HS-5 (cell line): ENCODE results near the gene AQP7.
"Not testable (repeated sequence)": the region's sequence is repeated elsewhere in the genome, so short reads cannot be mapped to it uniquely, and the experiment has no call there.

ENCODE experiments used
- DNase-seq: peaks from one replicate; pipeline ENCODE4 v3.0.0-alpha.2; 2012; ENCODE audit warnings: low read depth

The AQP7 gene

DNA sequence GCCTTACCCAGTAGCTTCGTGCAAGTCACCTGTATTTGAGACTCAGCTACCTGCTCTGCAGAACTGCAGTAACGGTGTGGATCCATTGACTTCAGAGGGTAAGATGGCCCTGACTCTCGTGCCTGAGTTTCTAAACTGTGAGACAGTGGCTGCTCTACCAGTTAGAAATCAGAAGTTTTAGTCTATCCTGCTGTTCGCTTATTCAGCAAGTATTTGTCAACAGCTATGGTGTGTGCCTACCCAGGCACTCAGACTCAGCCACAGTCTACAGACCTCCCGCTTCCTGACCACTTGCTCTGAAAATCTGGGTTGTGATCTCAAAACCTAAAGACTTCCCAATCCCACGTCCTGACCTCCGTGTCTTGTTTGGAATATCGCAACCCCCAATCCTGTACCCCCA is 31.5 kb upstream of the AQP7 start:
- no peak for DNase-seq

DNA sequence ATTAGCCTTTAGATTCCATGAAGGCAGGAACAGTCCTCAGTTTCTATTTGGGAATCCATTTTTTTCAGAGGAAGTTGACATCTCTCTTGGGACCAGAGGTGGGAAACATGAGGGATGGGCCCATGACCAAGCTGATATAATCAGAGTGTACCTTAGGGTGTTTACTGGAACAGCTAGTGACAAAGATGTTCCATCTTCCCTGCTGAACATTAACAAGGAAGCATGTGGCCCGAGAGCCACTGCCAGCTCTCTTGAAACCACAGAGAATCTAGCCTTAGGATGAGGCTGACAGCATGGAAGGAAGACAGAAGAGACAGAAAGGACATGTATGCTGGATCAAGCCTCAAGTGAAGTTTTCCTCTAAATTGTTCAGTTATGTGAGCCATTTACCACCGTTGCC is 29.1 kb upstream of the AQP7 start:
- DNase-seq: no peak

DNA sequence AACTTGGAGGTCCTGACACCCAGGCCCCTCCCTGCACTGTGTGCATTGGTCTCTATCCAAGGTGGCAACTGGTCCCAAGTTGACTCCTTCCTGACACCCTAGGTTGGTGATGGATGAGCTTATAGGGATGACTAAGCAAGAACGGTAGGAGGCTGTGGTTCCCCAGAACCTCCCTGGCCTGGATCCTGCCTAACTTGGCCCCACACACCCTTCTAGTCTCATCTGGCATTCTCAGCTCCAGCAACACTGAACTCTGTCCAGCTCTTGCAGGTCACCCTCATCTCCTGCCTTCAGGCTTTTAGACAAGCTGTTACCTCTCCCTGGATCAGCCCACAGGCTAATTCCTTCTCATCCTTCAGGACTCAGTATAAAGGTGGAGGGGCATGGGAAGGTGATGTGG is 28.6 kb upstream of the AQP7 start:
- no peak for DNase-seq

DNA sequence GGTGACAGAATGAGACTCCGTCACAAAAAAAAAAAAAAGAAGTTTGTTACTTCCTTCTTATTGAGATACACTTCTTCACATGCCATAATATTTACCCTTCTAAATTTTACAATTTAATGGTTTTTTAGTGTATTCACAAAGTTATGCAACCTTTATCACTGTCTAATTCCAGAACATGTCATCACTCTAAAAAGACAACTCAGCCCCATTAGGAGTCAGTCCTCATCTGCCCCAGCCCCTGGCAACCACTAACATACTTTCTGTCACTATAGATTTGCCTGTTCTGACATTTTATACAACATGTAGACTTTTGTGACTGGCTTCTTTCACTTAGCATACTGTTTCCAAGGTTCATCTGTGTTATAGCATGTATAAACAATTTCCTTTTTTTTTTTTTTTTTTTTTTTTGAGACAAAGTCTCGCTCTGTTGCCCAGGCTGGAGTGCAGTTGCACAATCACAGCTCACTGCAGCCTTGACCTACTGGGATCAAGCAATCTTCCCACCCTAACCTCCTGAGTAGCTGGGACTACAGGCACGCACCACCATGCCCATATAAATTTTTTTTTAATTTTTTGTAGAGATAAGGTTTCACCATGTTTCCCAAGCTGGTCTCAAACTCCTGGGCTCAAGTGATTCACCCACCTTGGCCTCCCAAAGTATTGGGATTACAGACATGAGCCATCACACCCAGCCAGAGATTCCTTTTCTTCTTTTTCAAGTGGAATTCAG is 27.1 kb upstream of the AQP7 start:
- DNase-seq: no peak

DNA sequence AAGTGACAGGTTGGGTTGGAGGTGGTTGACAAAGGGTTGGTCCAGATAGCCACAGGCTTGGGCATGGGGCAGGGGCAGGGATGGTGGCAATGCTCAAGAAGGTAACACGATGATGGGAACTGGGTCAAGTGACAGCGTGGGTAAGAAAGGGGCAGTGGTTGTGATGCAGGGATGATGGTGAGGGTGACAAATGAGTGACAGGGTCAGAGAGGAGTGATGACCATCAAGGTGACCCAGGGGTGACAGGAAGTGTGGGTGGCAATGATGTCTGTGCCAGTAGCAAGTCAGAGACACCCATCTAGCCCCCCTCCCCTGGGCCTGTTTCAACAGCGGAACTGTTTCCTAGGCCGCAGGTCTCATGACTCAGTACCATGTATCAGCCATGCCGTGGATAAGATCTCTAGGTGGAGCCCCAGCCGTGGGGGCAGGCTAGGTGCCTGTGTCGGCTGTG is 24.5 kb upstream of the AQP7 start:
- DNase-seq: no peak

DNA sequence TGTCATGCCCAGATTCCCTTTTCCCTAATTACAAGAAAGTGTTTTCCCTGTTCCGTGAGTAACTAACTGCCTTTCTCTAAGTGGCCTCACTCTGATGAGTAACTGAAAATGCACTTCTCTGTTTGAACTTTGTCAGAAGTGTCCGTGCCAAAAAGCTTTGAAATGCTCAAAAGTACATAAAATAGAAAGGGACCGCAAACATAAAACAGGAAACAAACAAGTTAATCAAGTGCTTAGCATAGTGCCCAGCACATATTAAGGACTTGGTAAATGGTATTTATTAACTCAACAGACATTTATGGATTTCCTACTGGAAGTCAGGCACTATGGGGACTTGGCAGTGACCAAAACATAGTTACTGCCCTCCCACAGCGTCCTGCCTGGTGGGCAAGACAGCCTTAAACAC is 22.8 kb upstream of the AQP7 start:
- no peak for DNase-seq

DNA sequence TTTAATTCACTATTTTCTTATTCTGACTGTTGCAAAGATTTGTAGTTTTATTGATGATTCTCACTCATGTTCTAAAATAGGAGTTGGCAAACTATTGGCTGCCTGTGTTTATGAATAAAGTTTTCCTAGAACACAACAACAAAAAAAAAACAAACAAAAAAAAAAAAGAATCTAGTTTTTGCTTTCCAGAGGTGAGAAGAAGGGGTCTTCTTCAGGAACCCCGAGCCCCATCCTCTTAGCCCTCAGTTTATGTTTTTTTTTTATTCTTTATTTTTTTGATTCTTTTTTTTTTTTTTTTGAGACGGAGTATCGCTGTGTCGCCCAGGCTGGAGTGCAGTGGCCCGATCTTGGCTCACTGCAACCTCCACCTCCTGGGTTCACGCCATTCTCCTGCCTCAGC is 22.1 kb upstream of the AQP7 start:
- DNase-seq: not testable (repeated sequence)

DNA sequence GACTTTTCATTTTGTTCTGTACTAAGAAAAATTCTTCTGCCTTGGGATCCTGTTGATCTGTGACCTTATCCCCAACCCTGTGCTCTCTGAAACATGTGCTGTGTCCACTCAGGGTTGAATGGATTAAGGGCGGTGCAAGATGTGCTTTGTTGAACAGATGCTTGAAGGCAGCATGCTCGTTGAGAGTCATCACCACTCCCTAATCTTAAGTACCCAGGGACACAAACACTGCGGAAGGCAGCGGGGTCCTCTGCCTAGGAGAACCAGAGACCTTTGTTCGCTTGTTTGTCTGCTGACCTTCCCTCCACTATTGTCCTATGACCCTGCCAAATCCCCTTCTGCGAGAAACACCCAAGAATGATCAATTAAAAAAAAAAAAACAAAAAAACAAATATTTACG is 21.7 kb upstream of the AQP7 start:
- not testable (repeated sequence) for DNase-seq

DNA sequence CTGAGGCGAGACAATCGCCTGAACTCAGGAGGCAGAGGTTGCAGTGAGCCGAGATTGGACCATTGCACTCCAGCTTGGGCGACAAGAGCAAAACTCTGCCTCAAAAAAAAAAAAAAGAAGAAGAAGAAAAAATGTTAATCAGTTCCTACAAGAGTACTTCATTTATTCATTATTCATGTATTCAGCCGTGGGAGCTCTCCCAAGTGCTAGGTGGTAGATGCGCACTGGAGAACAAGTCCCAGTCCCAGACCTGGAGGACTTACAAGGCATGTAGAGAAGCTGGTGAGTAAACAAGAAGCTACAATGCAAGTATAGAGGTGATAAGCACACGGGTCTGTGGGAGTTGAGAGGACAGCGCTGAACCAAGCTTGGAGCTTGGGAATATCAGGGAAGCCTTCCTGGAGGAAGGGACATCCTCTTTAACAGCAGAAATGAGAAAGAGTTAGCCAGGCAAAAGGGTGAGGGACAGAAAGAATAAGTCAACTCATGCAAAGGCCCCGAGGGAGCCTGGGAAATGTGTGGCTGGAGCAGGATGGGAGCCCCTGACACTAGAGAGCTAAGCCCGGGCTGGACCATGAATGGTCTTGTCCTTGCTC is 17.4 kb upstream of the AQP7 start:
- DNase-seq: no peak

DNA sequence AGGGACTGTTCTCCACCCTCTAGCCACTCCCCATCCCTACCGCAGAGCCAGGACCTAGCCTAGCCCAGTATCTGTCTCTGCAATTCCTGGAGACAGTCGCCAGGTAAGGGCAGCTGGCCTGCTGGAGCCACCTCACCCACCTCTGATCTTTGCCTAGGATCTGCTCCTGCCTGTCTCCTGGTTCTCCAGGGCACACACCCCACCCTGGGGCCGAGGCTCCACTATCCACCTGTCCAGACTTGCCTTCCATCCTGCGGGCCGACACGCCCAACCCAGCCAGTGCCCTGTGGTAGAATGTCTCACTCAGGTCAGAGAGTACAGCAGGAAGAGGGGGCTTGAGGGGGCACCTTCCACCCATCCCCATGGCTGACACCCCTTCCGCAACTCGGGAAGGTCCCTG is 15.7 kb upstream of the AQP7 start:
- DNase-seq: no peak

DNA sequence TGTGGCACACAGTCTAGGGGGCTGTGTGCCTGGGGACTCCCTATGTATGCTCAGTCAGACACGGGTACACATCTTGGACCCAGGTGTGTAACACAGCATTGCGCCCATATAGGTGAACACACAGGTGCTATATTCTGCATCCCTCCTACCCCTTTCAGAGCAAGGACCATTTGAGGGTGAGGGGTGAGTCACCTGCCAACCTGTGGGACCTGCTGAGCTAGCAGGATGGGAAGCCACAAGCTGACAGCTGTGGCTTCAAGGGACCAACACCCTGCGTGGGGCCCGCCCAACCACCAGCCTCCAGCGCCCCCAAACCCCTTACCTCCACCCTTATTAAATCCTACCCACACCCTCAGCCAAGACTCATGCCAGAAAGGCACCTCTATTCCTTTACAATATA is 14.6 kb upstream of the AQP7 start:
- DNase-seq: no peak

DNA sequence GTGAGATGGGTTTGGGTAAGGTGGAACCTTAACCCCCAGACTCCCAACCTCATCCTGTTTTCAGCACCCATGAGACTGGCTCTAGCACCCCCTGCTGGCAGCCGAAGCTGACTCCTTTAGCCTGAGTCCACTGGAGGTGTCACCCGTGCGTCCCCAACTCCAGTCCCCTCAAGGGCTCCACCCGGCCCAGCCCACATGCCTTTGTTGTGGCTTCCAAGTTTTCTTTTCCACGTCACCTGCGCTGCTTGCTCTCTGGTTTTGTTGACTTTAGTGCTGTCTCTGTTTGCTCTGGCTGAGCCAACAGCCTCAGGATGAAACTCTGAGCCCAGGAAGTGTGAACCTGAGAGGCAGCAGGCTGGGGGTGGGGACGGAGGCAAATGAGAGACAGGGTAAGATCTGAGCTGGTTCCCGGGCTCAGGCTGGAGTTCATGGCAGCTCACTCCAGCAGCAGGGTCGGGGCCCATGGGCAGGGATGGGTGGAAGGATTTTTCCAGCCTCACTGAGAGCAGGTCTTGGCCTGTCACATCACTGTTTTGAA is 13.2 kb upstream of the AQP7 start:
- DNase-seq: no peak

DNA sequence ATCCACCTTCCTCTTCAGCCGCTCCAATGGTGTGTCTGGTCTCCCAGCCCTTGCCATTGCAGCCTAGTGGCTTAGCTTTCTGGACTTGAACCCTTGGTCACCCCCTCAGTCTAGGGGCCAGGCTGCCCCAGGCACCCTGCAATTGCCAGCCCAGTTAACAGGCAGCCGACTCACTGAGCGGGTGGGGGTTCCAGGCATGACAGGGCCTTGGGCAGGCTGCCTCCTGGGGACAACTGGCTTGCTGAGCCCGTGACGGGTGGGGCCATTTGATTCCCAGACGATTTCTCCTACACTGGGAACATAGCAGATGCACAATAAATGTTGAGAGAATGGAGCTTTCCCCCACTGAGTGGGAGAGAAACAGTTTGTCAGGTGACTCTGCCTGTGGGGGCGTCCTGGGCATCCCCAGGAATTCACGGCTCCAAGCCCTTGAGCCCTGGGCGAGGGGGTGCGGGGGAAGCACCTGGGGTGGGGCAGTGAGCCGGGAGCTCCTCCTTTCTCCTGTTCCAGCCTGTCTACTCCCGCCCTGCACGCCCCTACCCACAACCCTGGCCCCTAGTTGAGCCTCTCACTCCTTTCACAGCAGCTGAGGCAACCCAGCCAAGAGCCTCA is 12.6 kb upstream of the AQP7 start:
- DNase-seq: no peak

DNA sequence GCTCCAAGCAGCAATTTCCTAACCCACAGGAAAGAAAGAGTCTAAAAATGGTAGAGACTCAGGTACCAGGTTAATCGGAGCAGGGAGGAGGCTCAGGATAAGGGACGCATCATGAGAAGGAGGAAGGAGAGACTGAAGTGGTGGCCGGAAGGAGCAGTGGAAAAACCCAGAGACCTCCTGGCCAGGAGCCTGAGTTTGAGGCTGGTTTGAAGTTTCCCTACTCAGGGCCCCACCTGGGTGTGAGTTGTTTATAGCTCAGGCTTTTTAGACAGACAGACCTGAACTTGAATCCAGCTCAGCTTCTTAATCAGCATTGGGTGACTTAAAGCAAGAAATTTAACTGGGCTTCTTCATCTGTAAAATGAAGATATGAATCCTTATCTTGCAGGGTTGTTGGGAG is 11.9 kb upstream of the AQP7 start:
- no peak for DNase-seq

DNA sequence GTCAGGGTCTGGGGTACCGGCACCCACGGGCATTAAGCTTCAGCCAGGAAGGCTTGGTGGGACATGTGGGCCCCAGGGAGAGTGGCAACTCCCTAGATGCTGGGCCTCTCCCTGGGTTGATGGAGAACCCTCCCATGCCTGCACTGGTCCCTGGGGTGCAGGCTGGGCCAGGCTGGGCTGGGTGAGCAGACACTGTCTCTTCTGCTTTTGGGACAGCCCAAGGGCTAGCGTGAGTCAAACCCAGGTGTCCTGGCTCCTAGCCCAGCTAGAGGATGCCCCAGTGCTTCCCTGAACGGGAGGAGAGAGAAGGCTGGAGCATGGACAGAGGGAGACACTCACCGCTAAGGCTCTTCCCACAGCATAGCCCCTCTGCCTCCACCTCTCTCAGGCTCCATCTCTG is 5.7 kb upstream of the AQP7 start:
- no peak for DNase-seq

DNA sequence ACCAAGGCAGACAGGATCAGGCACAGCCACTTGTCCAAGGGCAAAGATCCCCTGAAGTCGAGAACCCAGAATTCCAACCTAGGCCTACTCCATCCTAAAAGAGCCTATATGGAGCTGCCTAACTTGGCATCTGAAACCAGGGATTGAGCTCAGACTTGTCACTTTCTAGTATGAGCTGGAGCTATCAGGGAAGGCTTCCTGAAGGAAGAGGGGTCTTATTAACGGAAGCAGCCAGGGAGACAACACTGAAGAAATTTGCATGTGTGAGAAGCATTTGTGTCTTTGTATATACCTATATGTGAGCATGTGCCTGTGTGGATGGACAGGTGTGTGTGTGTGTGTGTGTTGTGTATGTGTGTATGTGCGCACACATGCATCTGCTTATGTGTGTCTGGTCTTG is 4.7 kb upstream of the AQP7 start:
- no peak for DNase-seq

DNA sequence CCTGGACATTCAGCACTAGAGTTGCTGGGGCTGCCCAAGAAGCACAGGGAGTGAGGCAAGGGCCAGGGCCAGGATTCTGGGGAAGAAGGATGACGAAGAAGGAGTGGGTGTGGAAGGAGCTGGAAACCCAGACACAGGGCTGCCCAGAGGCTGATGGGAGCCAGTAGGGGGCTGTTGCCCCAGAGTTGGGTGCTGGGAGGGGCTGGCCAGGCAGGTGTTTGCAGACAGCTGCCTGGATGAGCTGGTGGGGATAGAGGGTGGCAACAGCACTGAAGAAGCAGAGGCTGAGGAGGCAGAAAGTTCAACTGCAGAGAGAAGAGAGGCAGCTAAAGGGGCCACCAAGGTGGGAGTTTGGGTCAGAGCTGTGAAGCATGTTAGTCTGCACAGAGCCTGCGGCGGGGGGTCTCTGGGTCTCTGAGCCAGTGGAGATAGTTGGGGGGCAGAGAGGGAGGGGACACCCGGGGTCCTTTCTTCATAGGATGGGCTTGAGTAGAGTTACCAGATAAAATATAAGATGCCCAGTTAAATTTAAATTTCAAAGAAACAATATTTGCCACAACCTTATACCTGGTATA is 2.5 kb upstream of the AQP7 start:
- DNase-seq: no peak

DNA sequence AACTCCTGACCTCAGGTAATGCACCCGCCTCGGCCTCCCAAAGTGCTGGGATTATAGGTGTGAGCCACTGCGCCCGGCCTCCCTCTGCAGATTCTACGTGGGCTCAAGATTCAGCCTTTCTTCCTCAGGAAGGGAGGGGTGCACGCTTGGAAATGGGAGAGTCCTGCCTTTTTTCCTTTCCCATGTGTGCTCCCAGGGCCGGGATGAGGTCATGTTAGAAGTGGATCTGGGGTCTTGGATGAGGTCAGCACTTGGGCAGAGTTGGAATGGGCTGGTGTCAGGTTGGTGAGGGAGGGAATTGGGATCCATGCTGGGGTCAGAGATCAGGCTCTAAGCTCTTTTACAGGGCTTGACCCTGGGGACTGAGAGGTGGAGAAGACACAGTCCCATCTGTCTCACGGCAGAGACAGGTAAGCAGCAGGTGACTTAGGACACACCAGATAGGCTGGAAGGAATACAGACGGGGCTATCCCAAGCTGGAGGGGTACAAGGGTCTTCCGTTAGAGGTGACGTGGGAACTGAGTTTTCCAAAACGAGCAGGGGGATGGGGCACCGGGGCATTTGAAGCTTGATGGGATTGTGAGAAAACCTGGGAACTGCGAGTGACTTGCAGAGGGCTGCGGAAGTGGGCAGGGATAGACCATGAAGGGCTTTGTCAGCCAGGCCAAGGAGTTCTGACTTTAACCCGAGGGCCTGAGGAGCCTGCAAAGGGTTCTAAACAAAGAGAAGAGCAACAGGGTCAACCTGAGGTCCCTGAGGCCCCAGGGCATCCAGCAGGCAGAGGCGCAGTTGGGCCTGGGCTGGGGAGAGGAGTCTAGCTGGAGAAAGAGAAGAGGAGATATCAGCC is 1.8 kb upstream of the AQP7 start:
- no peak for DNase-seq

DNA sequence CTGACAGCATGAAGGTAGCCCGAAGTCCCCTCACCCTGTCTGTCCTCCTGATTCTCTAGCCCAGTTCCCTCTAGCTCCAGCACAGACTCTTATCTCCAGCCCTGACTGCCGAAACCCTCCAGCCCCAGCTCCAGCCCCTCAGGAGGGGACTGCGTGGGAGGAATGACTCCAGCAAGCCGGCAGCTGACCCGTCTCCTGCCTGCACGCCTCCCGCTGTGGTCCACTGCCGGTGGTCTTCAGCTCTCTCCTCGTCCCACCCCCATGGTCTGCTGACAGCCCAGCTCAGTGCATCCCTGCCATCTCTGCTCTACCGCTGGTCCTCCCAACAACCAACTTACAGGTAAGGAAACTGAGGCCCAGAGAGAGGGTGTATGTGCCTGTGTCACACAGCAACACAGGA is 559 bp downstream of the AQP7 start:
- DNase-seq: not testable (repeated sequence)

DNA sequence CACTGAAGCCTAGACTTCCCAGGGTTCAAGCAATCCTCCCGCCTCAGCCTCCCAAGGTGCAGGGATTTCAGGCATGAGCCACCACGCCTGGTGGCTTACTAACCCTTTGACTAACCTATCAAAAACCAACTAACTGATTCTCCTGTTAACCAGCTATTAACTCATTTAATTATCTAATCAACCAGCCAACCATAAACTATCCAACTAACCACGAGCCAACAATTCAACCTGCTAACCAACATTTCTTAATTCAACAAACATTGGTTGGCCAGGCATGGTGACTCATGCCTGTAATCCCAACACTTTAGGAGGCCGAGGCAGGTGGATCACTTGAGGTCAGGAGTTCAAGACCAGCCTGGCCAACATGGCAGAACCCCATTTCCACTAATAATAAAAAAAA is 3.3 kb downstream of the AQP7 start:
- not testable (repeated sequence) for DNase-seq

DNA sequence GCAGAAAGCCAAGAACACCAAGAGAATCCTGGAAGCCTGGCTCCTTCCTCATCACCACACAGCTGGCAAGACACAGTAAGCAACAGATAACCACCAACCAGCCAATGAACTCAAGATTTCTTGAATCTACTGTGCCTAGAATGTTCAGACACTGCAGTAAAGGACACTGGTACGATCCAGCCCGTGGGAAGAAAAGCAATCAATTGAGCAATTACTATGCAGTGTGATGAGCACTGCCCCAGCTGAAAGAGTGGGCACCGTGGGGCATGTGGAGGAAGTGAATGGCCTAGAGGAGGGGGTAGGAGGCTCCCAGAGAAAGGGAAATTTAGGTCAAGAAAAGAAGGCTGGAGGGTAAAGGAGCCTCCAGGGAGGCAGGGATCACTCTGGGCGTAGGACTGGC is 4.6 kb downstream of the AQP7 start:
- not testable (repeated sequence) for DNase-seq
